HepG2 (cell line): Measurements from ENCODE around the gene SYCE1. TPM values are rescaled to one million over a fixed set of nuclear protein-coding genes. Genes with fewer than 3 reads are reported as not detected.

Experiments
- ATAC-seq: fragments of 200-7000 bp; cut with Tn5 transposase; 3 replicates; pipeline ENCODE4 v1.9.1; 2020; ENCODE audit warnings: mild to moderate bottlenecking, moderate library complexity
- BruUV-seq: library from RNA; stranded (reverse); fragments of 400-500 nt; replicated peaks from 2 replicates; lab custom pipeline; 2021; lab: Mats Ljungman, UMichigan
- CTCF ChIA-PET: fragments of 300-600 bp; formaldehyde crosslinking; extraction: SDS; loops from one replicate; lab custom pipeline; 2021; ENCODE audit warnings: low total read pairs, inconsistent platforms, low intra/inter-chr PET ratio; lab: Yijun Ruan, JAX
- POLR2A ChIA-PET: fragments of 350-600 bp; sonication (Branson Sonifier 250); formaldehyde crosslinking; loops from one replicate; lab custom pipeline; 2020; ENCODE audit warnings: antibody characterized with exemption, inconsistent platforms; lab: Yijun Ruan, JAX
- DNase-seq: peaks from one replicate; pipeline ENCODE4 v3.0.0-alpha.2; 2015; ENCODE audit warnings: low spot score
- FAIRE-seq: peaks from 3 replicates; lab custom pipeline; 2011; peaks lifted over from hg19 to GRCh38; lab: Jason Lieb, UNC
- H2AFZ ChIP-seq: one replicate; pipeline ENCODE4 v1.6.1; 2011; ENCODE audit warnings: low read length, inconsistent platforms
- H3K27ac ChIP-seq: fragments of 300-600 bp; 3 replicates; pipeline ENCODE4 v1.8.0; 2011; ENCODE audit warnings: mixed run types, mild to moderate bottlenecking, mixed read lengths, low read length, inconsistent platforms; ENCODE audit not compliant: insufficient read depth; ENCODE audit errors: extremely low read length
- H3K27me3 ChIP-seq, 2 experiments: fragments of 200-600 bp in 1 of 2; 2 replicates in 1 of 2; 3 replicates in 1 of 2; pipeline versions ENCODE4 v1.6.0 to v1.8.0; 2011; ENCODE audit warnings: low read length in 2 of 2, mild to moderate bottlenecking in 2 of 2, moderate library complexity in 2 of 2, inconsistent platforms in 1 of 2; ENCODE audit not compliant: insufficient read depth in 2 of 2, control insufficient read depth in 1 of 2
- H3K36me3 ChIP-seq, 2 experiments: fragments of 200-600 bp in 1 of 2; replicated peaks in 1 of 2; 2 replicates in 1 of 2; 3 replicates in 1 of 2; pipeline versions ENCODE4 v1.5.1 to v1.8.0; 2011; ENCODE audit warnings: low read length in 2 of 2, inconsistent platforms in 1 of 2; ENCODE audit not compliant: insufficient read depth in 2 of 2, control insufficient read depth in 1 of 2
- H3K4me1 ChIP-seq: 2 replicates; pipeline ENCODE4 v1.5.1; 2012; ENCODE audit warnings: low read length, inconsistent platforms; ENCODE audit not compliant: insufficient read depth
- H3K4me2 ChIP-seq: 2 replicates; pipeline ENCODE4 v1.6.0; 2011; ENCODE audit warnings: low read depth, low read length, inconsistent platforms
- H3K4me3 ChIP-seq, 3 experiments: fragments of 200-600 bp in 1 of 3; sonication (generic), shearing (Covaris generic) in 1 of 3; replicated peaks in 1 of 3; 2 replicates each; pipeline ENCODE4 v1.5.1; 2011 to 2016; ENCODE audit warnings: low read length in 3 of 3, inconsistent platforms in 2 of 3, low read depth in 2 of 3, mild to moderate bottlenecking in 2 of 3, control low read depth in 1 of 3, mixed read lengths in 1 of 3; ENCODE audit not compliant: insufficient read depth in 1 of 3
- H3K79me2 ChIP-seq: one replicate; pipeline ENCODE4 v1.6.1; 2011; ENCODE audit warnings: low read length, inconsistent platforms; ENCODE audit not compliant: insufficient read depth
- H3K9ac ChIP-seq: 2 replicates; pipeline ENCODE4 v1.6.0; 2011; ENCODE audit warnings: mild to moderate bottlenecking, low read depth, low read length, inconsistent platforms; ENCODE audit not compliant: insufficient read depth
- H3K9me3 ChIP-seq: 2 replicates; pipeline ENCODE4 v1.5.1; 2012; ENCODE audit warnings: mild to moderate bottlenecking, low read length
- H4K20me1 ChIP-seq: 2 replicates; pipeline ENCODE4 v1.6.0; 2011; ENCODE audit warnings: inconsistent platforms, mild to moderate bottlenecking, low read length, moderate library complexity; ENCODE audit not compliant: insufficient read depth
- ARNTL ChIP-seq: sonication (generic); formaldehyde crosslinking; IDR thresholded peaks from 2 replicates; pipeline ENCODE4 v1.4.0; 2020; ENCODE audit warnings: mild to moderate bottlenecking, missing genetic modification reagents
- CEBPB ChIP-seq: IDR thresholded peaks from 2 replicates; pipeline ENCODE4 v1.6.1; 2011; ENCODE audit warnings: low read depth, low read length, improper control_type of control experiment, borderline replicate concordance
- EHMT2 ChIP-seq: fragments of 200-600 bp; sonication (generic); IDR thresholded peaks from 2 replicates; pipeline ENCODE4 v1.7.0; 2017; ENCODE audit warnings: antibody characterized with exemption, low read depth, low read length, borderline replicate concordance
- FOXJ3 ChIP-seq: sonication (generic); formaldehyde crosslinking; IDR thresholded peaks from 2 replicates; pipeline ENCODE4 v1.4.0; 2020; ENCODE audit warnings: missing genetic modification reagents, mild to moderate bottlenecking, borderline replicate concordance
- FUBP1 ChIP-seq: sonication (generic); formaldehyde crosslinking; IDR thresholded peaks from 2 replicates; pipeline ENCODE4 v1.5.1; 2020; ENCODE audit warnings: missing genetic modification reagents, mild to moderate bottlenecking, borderline replicate concordance
- MAF1 ChIP-seq: sonication (generic); formaldehyde crosslinking; IDR thresholded peaks from 2 replicates; pipeline ENCODE4 v1.5.0; 2020; ENCODE audit warnings: missing genetic modification reagents, borderline replicate concordance
- NAIF1 ChIP-seq: sonication (generic); formaldehyde crosslinking; IDR thresholded peaks from 2 replicates; pipeline ENCODE4 v1.5.0; 2020; ENCODE audit warnings: mild to moderate bottlenecking, missing genetic modification reagents, borderline replicate concordance
- PHF5A ChIP-seq: IDR thresholded peaks from one replicate; pipeline ENCODE4 v1.6.1; 2018; ENCODE audit warnings: low read depth, missing genetic modification reagents; ENCODE audit not compliant: unreplicated experiment
- RBAK ChIP-seq: sonication (generic); formaldehyde crosslinking; IDR thresholded peaks from 2 replicates; pipeline ENCODE4 v1.5.1; 2020; ENCODE audit warnings: mild to moderate bottlenecking, missing genetic modification reagents
- SP2 ChIP-seq: sonication (generic); formaldehyde crosslinking; IDR thresholded peaks from 2 replicates; pipeline ENCODE4 v1.5.1; 2020; ENCODE audit warnings: mild to moderate bottlenecking, missing genetic modification reagents
- TBX2 ChIP-seq: sonication (generic); formaldehyde crosslinking; IDR thresholded peaks from 2 replicates; pipeline ENCODE4 v1.5.0; 2020; ENCODE audit warnings: missing genetic modification reagents, mild to moderate bottlenecking, borderline replicate concordance
- TP53 ChIP-seq: sonication (generic); formaldehyde crosslinking; conservative IDR thresholded peaks from 2 replicates; pipeline ENCODE4 v1.4.0; 2020; ENCODE audit warnings: missing genetic modification reagents
- ZNF224 ChIP-seq: sonication (generic); formaldehyde crosslinking; IDR thresholded peaks from 2 replicates; pipeline ENCODE4 v1.5.0; 2020; ENCODE audit warnings: mild to moderate bottlenecking, missing genetic modification reagents
- ZNF253 ChIP-seq: sonication (generic); formaldehyde crosslinking; IDR thresholded peaks from 2 replicates; pipeline ENCODE4 v1.8.0; 2022; ENCODE audit warnings: mild to moderate bottlenecking, missing genetic modification reagents, borderline replicate concordance
- ZNF260 ChIP-seq: sonication (generic); formaldehyde crosslinking; IDR thresholded peaks from 2 replicates; pipeline ENCODE4 v1.4.0; 2020; ENCODE audit warnings: missing genetic modification reagents, low read depth, mild to moderate bottlenecking, borderline replicate concordance
- ZNF263 ChIP-seq: sonication (generic); formaldehyde crosslinking; IDR thresholded peaks from 2 replicates; pipeline ENCODE4 v1.4.0; 2020; ENCODE audit warnings: missing genetic modification reagents
- ZNF350 ChIP-seq: sonication (generic); formaldehyde crosslinking; IDR thresholded peaks from 2 replicates; pipeline ENCODE4 v1.4.0; 2020; ENCODE audit warnings: mild to moderate bottlenecking, low read depth, missing genetic modification reagents, borderline replicate concordance
- ZNF543 ChIP-seq: sonication (generic); formaldehyde crosslinking; IDR thresholded peaks from 2 replicates; pipeline ENCODE4 v1.4.0; 2020; ENCODE audit warnings: mild to moderate bottlenecking, missing genetic modification reagents
- WGBS: methylation state at CpG from one replicate; pipeline ENCODE4 v1.1.6; 2017; ENCODE audit warnings: low lambda C conversion rate; 5-methylcytosine and 5-hydroxymethylcytosine counted together
- in situ Hi-C: cut with HindIII; loops from 2 replicates; pipeline ENCODE4 v1.10.0; 2017; ENCODE audit warnings: low pct_unique_long_range_greater_than_20kb; ENCODE audit not compliant: extremely low pct_ligation_motif_present
- intact Hi-C: fragments of 100-400 bp; cut with micrococcal nuclease; formaldehyde crosslinking; loops from one replicate; pipeline ENCODE4 v1.10.0; 2022; ENCODE audit not compliant: unreplicated experiment
- polyA plus RNA-seq, 8 experiments: library from polyadenylated mRNA; depleted of rRNA in 3 of 8; stranded (reverse) in 7 of 8; unstranded in 1 of 8; fragments of >200 nt; fragmentation: Illumina TruSeq in 4 of 8; extraction: Trizol in 4 of 8; gene quantifications; 2 replicates each; pipeline versions ENCODE4 v1.2.1 to v1.2.3, GENCODE V29; 2011 to 2016; ENCODE audit warnings: low read depth in 4 of 8, missing spikeins in 1 of 8, mixed read lengths in 1 of 8; ENCODE audit not compliant: insufficient read depth in 1 of 8
- total RNA-seq, 5 experiments: library from RNA; depleted of rRNA; stranded (reverse); fragments of >200 nt; fragmentation: Illumina TruSeq; extraction: Trizol; gene quantifications; 2 replicates each; pipeline ENCODE4 v1.2.3, GENCODE V29; 2016; ENCODE audit warnings: low read depth in 1 of 5
- TF ChIP-seq, protein P1 (sequence below): sonication (generic); formaldehyde crosslinking; IDR thresholded peaks from 2 replicates; pipeline ENCODE4 v1.5.0; 2020; ENCODE audit warnings: missing genetic modification reagents, mild to moderate bottlenecking, borderline replicate concordance

The SYCE1 gene
- total and polyA plus RNA-seq, 2 of the 13 experiments (the other 11 are each of a cell fraction or from before 2014, with no cell fraction given) = not detected

DNA sequence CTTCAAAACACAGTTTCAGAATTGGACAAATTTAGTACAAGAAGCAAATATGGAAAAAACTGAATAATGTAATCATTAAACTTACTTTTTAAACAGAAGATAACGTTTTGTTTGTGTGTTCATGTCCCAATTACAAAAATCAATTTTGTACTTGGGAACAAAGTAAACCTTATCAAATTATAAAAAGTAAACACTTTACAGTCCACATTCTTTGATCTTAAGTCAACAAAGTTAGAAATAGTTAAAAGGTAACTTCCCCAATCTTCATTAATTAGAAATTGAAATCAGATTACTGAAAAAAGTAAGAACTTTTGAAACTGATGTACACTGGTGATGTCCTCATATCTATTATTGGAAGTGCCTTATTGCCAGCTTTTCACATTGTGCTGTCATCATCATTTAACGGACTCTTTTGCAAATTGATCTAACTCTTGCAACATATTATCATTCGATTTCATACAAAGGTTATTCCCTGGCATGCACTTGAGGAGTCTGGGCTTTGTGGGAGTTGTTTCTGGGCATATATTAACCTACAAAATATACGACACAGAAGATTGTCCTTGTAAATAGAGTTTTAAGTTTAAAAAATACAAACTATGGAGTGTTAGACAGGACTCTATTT, 53.4 kb downstream of the SYCE1 start:
- H3K27ac ChIP-seq = no peak overlapping the region
- TF ChIP-seq NAIF1 (CRISPR knock-in tag) = no peak
- TF ChIP-seq TBX2 (CRISPR knock-in tag) = no peak
- TF ChIP-seq RBAK (CRISPR knock-in tag) = no peak
- TF ChIP-seq TP53 (CRISPR knock-in tag) = no peak
- no peak for TF ChIP-seq SP2
- TF ChIP-seq, protein P1, sequence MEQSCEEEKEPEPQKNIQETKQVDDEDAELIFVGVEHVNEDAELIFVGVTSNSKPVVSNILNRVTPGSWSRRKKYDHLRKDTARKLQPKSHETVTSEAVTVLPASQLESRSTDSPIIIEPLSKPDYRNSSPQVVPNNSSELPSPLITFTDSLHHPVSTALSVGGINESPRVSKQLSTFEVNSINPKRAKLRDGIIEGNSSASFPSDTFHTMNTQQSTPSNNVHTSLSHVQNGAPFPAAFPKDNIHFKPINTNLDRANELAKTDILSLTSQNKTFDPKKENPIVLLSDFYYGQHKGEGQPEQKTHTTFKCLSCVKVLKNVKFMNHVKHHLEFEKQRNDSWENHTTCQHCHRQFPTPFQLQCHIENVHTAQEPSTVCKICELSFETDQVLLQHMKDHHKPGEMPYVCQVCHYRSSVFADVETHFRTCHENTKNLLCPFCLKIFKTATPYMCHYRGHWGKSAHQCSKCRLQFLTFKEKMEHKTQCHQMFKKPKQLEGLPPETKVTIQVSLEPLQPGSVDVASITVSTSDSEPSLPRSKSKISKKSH (CRISPR knock-in tag) = no peak
- TF ChIP-seq ZNF350 (CRISPR knock-in tag) = no peak
- no peak for TF ChIP-seq ZNF253 (CRISPR knock-in tag)
- TF ChIP-seq EHMT2 = no peak
- no peak for TF ChIP-seq MAF1 (CRISPR knock-in tag)
- TF ChIP-seq ZNF543 (CRISPR knock-in tag) = no peak
- TF ChIP-seq FOXJ3 (CRISPR knock-in tag) = no peak
- no peak for TF ChIP-seq FUBP1 (CRISPR knock-in tag)
- TF ChIP-seq ZNF260 (CRISPR knock-in tag) = no peak
- no peak for TF ChIP-seq ZNF263 (CRISPR knock-in tag)
- TF ChIP-seq ARNTL = no peak
- no peak for TF ChIP-seq ZNF224 (CRISPR knock-in tag)
- no peak for TF ChIP-seq PHF5A
- TF ChIP-seq CEBPB = peak; percentile 67; the same call in 1 of the 2 replicates

More for the DNA sequence above, 53.4 kb downstream of the SYCE1 start:
- no peak overlapping the region for H3K4me3 ChIP-seq
- in situ Hi-C loops (no loop called here), intact Hi-C loops (no loop called here)
- H3K27me3 ChIP-seq = peaks cover 0 to 24% of the 10 kb centered on the region in 2 experiments; a peak in 3 of 5 replicates
- no peak overlapping the region for H3K9ac ChIP-seq
- H3K79me2 ChIP-seq = no peaks in the 10 kb centered on the region
- ATAC-seq (no peak), FAIRE-seq (no peak), DNase-seq (no peak)
- no peak overlapping the region for H2AFZ ChIP-seq
- H3K36me3 ChIP-seq = no peaks in the 10 kb centered on the region
- 2% methylated on average over 4 of the region's 4 CpGs for WGBS
- BruUV-seq = no TSS peak
- ChIA-PET CTCF (no interaction called here), POLR2A (no interaction called here)
- no peaks in the 10 kb centered on the region for H4K20me1 ChIP-seq
- H3K4me2 ChIP-seq = no peak overlapping the region
- no peaks in the 10 kb centered on the region for H3K9me3 ChIP-seq
- H3K4me1 ChIP-seq = peaks cover 13% of the 10 kb centered on the region
